ENCODE results near the gene ZSCAN18.

- TF ChIP-seq CTCF (IDR thresholded peaks at IDR 0.05; ENCODE audit: insufficient read depth, low read length) = no peak
- TF ChIP-seq POLR2AphosphoS5 (IDR thresholded peaks at IDR 0.05; ENCODE audit: low read depth) = no peak
- no peak for TF ChIP-seq GABPA (IDR thresholded peaks at IDR 0.05; ENCODE audit: low read depth)
- TF ChIP-seq, protein P1, sequence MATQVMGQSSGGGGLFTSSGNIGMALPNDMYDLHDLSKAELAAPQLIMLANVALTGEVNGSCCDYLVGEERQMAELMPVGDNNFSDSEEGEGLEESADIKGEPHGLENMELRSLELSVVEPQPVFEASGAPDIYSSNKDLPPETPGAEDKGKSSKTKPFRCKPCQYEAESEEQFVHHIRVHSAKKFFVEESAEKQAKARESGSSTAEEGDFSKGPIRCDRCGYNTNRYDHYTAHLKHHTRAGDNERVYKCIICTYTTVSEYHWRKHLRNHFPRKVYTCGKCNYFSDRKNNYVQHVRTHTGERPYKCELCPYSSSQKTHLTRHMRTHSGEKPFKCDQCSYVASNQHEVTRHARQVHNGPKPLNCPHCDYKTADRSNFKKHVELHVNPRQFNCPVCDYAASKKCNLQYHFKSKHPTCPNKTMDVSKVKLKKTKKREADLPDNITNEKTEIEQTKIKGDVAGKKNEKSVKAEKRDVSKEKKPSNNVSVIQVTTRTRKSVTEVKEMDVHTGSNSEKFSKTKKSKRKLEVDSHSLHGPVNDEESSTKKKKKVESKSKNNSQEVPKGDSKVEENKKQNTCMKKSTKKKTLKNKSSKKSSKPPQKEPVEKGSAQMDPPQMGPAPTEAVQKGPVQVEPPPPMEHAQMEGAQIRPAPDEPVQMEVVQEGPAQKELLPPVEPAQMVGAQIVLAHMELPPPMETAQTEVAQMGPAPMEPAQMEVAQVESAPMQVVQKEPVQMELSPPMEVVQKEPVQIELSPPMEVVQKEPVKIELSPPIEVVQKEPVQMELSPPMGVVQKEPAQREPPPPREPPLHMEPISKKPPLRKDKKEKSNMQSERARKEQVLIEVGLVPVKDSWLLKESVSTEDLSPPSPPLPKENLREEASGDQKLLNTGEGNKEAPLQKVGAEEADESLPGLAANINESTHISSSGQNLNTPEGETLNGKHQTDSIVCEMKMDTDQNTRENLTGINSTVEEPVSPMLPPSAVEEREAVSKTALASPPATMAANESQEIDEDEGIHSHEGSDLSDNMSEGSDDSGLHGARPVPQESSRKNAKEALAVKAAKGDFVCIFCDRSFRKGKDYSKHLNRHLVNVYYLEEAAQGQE (IDR thresholded peaks at IDR 0.05; ENCODE audit: insufficient replicate concordance, low read depth) = no peak
- TF ChIP-seq SPI1 (IDR thresholded peaks at IDR 0.05; ENCODE audit: borderline replicate concordance, low read depth) = no peak
Measured at GRCh38 chr19:58044391-58044790, 53.6 kb downstream of the ZSCAN18 start.
